Measurements from ENCODE around the gene CEP192. TPM values are rescaled to one million over a fixed set of nuclear protein-coding genes. Genes with fewer than 3 reads are reported as not detected.
"Not testable (repeated sequence)": the region's sequence is repeated elsewhere in the genome, so short reads cannot be mapped to it uniquely, and the experiment has no call there.

The CEP192 gene
- total RNA-seq, 2 donors from 2014 or later: 20.1 to 27.2 TPM

DNA sequence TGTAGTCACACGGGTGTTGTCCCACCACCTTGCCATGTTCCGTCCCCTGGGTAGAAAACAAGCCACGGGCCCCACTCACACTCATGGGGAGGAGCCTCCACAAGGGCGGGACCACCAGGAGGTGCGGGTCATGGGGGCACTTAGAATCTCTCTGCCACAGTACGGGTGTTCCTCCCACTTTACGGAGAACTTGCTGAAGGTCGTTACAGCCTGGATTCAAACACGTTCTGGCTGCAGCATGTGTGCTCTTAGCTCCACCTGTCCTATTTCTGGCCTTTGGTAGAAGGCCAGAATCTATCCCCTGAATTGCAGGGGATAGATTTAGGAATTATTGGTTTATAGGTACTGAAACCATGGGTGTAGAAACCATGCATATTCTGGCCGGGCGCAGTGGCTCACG is 14.9 kb upstream of the CEP192 start:
- no peak for DNase-seq (ENCODE audit: low spot score)
- TF ChIP-seq, protein P1, sequence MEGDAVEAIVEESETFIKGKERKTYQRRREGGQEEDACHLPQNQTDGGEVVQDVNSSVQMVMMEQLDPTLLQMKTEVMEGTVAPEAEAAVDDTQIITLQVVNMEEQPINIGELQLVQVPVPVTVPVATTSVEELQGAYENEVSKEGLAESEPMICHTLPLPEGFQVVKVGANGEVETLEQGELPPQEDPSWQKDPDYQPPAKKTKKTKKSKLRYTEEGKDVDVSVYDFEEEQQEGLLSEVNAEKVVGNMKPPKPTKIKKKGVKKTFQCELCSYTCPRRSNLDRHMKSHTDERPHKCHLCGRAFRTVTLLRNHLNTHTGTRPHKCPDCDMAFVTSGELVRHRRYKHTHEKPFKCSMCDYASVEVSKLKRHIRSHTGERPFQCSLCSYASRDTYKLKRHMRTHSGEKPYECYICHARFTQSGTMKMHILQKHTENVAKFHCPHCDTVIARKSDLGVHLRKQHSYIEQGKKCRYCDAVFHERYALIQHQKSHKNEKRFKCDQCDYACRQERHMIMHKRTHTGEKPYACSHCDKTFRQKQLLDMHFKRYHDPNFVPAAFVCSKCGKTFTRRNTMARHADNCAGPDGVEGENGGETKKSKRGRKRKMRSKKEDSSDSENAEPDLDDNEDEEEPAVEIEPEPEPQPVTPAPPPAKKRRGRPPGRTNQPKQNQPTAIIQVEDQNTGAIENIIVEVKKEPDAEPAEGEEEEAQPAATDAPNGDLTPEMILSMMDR (IDR thresholded peaks at IDR 0.05): no peak
- Histone ChIP-seq H3K36me3 (peaks cover 21% of the 10 kb centered on the region), H3K4me1 (ENCODE audit: control insufficient read depth in 1 of 2, low read depth in 2 of 2) (no peaks in the 10 kb centered on the region), H3K27me3 (replicated peaks; ENCODE audit: insufficient read depth) (no peaks in the 10 kb centered on the region), H3K27ac (no peak overlapping the region), H3K4me3 (no peak overlapping the region), H3K9me3 (no peaks in the 10 kb centered on the region)
- no peak for ATAC-seq (ENCODE audit: insufficient number of reproducible peaks, low FRiP score, low read depth)

DNA sequence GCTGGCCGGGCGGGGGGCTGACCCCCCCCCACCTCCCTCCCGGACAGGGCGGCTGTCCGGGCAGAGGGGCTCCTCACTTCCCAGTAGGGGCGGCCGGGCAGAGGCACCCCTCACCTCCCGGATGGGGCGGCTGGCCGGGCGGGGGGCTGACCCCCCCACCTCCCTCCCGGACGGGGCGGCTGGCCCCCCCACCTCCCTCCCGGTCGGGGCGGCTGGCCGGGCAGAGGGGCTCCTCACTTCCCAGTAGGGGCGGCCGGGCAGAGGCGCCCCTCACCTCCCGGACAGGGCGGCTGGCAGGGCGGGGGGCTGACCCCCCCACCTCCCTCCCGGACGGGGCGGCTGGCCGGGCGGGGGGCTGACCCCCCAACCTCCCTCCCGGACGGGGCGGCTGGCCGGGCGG is 11.1 kb upstream of the CEP192 start:
- H3K36me3 ChIP-seq: peaks cover 14% of the 10 kb centered on the region
- ATAC-seq (ENCODE audit: insufficient number of reproducible peaks, low FRiP score, low read depth); H3K27ac ChIP-seq; H3K27me3 ChIP-seq (replicated peaks; ENCODE audit: insufficient read depth); H3K4me1 ChIP-seq (ENCODE audit: control insufficient read depth in 1 of 2, low read depth in 2 of 2); DNase-seq (ENCODE audit: low spot score); H3K9me3 ChIP-seq; H3K4me3 ChIP-seq: not testable (repeated sequence)

DNA sequence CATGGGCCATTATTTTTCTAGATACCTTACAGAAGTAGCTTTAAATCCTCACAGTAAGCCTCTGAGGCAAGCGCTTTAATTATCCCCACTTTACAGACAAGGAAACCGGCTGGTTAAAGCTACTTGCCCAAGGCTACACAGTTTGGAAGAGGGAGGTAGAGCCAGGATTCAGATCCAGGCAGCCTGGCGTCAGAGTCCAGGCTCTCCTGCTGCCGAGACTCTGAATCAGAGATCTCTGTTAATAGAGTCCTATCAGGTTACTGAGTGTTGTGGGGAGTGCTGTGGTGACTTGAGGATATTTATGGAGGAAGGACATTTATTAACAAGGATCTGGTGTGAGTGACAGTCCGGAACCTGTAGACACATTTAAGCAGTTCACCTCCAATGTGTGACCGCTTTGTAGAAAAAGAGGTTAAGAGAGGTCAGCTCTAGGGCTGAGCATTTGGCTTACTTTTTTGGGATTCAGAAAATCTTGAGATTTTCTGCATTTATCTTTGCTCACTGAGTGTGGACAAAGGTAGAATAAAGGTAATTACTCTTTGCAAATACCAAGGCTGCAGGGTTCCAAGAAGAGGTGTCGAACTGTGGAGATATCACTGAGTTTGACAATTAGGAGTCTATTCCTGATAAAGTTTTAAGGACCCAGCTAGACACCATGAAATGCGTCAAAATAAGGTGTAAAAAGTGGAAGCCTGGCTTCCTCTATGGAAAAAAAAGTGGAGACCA is 1.6 kb upstream of the CEP192 start:
- DNase-seq (ENCODE audit: low spot score): no peak
- H3K4me1 ChIP-seq (ENCODE audit: control insufficient read depth in 1 of 2, low read depth in 2 of 2): peaks cover 10 to 16% of the 10 kb centered on the region in 2 donors
- TF ChIP-seq, protein P1 (IDR thresholded peaks at IDR 0.05): no peak
- H3K27ac ChIP-seq: no peak overlapping the region
- no peaks in the 10 kb centered on the region for H3K36me3 ChIP-seq
- no peaks in the 10 kb centered on the region for H3K27me3 ChIP-seq (replicated peaks; ENCODE audit: insufficient read depth)
- no peak overlapping the region for H3K4me3 ChIP-seq
- H3K9me3 ChIP-seq: no peaks in the 10 kb centered on the region
- ATAC-seq (ENCODE audit: insufficient number of reproducible peaks, low FRiP score, low read depth): no peak

DNA sequence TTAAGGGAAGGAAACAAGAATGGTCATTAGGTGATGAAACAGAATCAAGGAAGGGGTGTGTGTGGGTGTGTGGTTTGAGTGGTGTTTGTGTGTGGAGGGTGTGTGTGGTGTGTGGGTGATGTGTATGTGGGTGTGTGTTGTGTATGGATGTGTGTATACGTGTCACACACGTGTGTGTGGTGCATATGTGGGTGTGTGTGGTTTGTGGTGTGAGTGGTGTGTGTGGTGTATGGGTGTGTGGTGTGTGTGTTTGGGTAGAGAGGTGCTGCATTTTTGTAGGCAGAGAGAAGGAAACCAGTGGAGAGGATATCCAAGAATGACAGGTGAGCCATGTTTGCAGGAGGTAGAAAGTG is 1.1 kb upstream of the CEP192 start:
- no peak for ATAC-seq (ENCODE audit: insufficient number of reproducible peaks, low FRiP score, low read depth)

DNA sequence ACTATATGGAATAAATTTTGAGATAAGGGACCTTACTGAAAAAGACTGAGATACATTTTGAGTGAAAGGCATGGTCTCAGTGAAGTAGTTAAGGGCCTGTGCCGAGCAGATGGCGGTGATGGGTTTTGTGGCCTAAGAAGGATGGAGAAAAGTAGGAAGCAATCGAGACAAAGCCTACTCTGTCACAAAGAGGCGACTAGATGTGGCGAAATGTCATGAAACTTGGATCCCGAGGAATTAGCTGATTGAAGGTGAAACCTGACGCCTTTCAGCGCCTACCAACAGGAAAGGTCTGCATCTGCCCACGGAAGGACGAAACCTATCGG is 558 bp upstream of the CEP192 start:
- ATAC-seq (ENCODE audit: insufficient number of reproducible peaks, low FRiP score, low read depth): no peak

More for the DNA sequence above, 1.1 kb upstream of the CEP192 start:
- Histone ChIP-seq H3K27me3 (replicated peaks; ENCODE audit: insufficient read depth) (no peaks in the 10 kb centered on the region), H3K9me3 (no peaks in the 10 kb centered on the region), H3K4me3 (peak overlapping the region; percentile 91), H3K4me1 (ENCODE audit: control insufficient read depth in 1 of 2, low read depth in 2 of 2) (peaks cover 10 to 16% of the 10 kb centered on the region in 2 donors), H3K36me3 (no peaks in the 10 kb centered on the region), H3K27ac (no peak overlapping the region)
- TF ChIP-seq, protein P1 (IDR thresholded peaks at IDR 0.05): no peak
- no peak for DNase-seq (ENCODE audit: low spot score)

More for the DNA sequence above, 558 bp upstream of the CEP192 start:
- Histone ChIP-seq H3K27me3 (replicated peaks; ENCODE audit: insufficient read depth) (no peaks in the 10 kb centered on the region), H3K27ac (peak overlapping the region in 1 of 2 donors; percentile 31), H3K4me3 (peak overlapping the region; percentile 91), H3K4me1 (ENCODE audit: control insufficient read depth in 1 of 2, low read depth in 2 of 2) (peaks cover 10 to 16% of the 10 kb centered on the region in 2 donors), H3K9me3 (no peaks in the 10 kb centered on the region), H3K36me3 (no peaks in the 10 kb centered on the region)
- TF ChIP-seq, protein P1 (IDR thresholded peaks at IDR 0.05): no peak
- no peak for DNase-seq (ENCODE audit: low spot score)
